Ishikawa (cell line): ENCODE data around the gene PTPRA.

ENCODE experiments used
- CEBPB ChIP-seq: IDR thresholded peaks from 2 replicates; pipeline ENCODE4 v1.6.1; 2012
- CREB1 ChIP-seq: IDR thresholded peaks from 2 replicates; pipeline ENCODE4 v1.6.1; 2012; ENCODE audit warnings: low read depth
- EP300 ChIP-seq: IDR thresholded peaks from 2 replicates; pipeline ENCODE4 v1.6.1; 2012; ENCODE audit warnings: borderline replicate concordance
- FOXM1 ChIP-seq: IDR thresholded peaks from 2 replicates; pipeline ENCODE4 v1.6.1; 2012; ENCODE audit warnings: low read depth, borderline replicate concordance
- MAX ChIP-seq: IDR thresholded peaks from 2 replicates; pipeline ENCODE4 v1.6.1; 2012
- RAD21 ChIP-seq: IDR thresholded peaks from 2 replicates; pipeline ENCODE4 v1.6.1; 2012; ENCODE audit warnings: low read depth
- REST ChIP-seq: IDR thresholded peaks from 2 replicates; pipeline ENCODE4 v1.6.1; 2012; ENCODE audit warnings: low read depth, mild to moderate bottlenecking
- TAF1 ChIP-seq: IDR thresholded peaks from 2 replicates; pipeline ENCODE4 v1.6.1; 2012; ENCODE audit warnings: low read depth, mild to moderate bottlenecking
- TEAD4 ChIP-seq: IDR thresholded peaks from 2 replicates; pipeline ENCODE4 v1.6.1; 2012
- YY1 ChIP-seq: IDR thresholded peaks from 2 replicates; pipeline ENCODE4 v1.6.1; 2012; ENCODE audit warnings: low read depth

- no peak for TF ChIP-seq CEBPB
- no peak for TF ChIP-seq REST
- TF ChIP-seq CREB1: no peak
- no peak for TF ChIP-seq TEAD4
- TF ChIP-seq RAD21: no peak
- no peak for TF ChIP-seq TAF1
- TF ChIP-seq MAX: no peak
- no peak for TF ChIP-seq FOXM1
- TF ChIP-seq YY1: no peak
- TF ChIP-seq EP300: no peak
Observed at GRCh38 chr20:3037654-3038053, 164.4 kb downstream of the PTPRA start.
